ENCODE data around the gene DVL1. TPM values are rescaled to one million over a fixed set of nuclear protein-coding genes. Genes with fewer than 3 reads are reported as not detected.

Gene DVL1
- total RNA-seq = 10 to 100 TPM; 37.2 to 39.2 TPM

GRCh38 chr1:1349256-1350012 lies at the start of gene DVL1:
TSS of gene DVL1 (minus strand) at chr1:1349418. CDS start at chr1:1349065, 353 bp downstream.
- ChIA-PET CTCF (interaction anchor here (0.9 kb wide), 1 partner anchor 58 kb away, joined by 3 read pairs; no protein-coding TSS in a partner anchor), POLR2A (interaction anchor here (1.5 kb wide), 1 partner anchor 23 kb away, joined by 5 read pairs; no protein-coding TSS in a partner anchor)
- DNase-seq = peak; percentile 75

GRCh38 chr1:1398677-1399186 lies 49.5 kb upstream of the DVL1 start:
- Mint-ChIP-seq H3K36me3 (ENCODE audit: low read depth) (peaks cover 65% of the 10 kb centered on the region), H3K9me3 (no peaks in the 10 kb centered on the region), H3K27me3 (no peaks in the 10 kb centered on the region), H3K4me1 (ENCODE audit: low read depth) (peaks cover 49% of the 10 kb centered on the region), H3K27ac (peak overlapping the region; percentile 90), H3K4me3 (peak overlapping the region; percentile 93)
- intact Hi-C loops (cut with micrococcal nuclease) = no loop called here
- ATAC-seq (no peak), DNase-seq (peak; percentile 19)
- POLR2A ChIA-PET = interaction anchor here (0.6 to 4.9 kb wide), 12 partner anchors 9 to 129 kb away, joined by 3 to 48 read pairs (median 4); partner anchors contain the start of genes AURKAIP1, MRPL20 and VWA1
- CTCF ChIA-PET = interaction anchor here (0.6 to 2.2 kb wide), 10 partner anchors 9 to 385 kb away, joined by 3 to 12 read pairs (median 6); partner anchors contain the start of genes AURKAIP1 and ISG15
- no peak for TF ChIP-seq CTCF (IDR thresholded peaks at IDR 0.05)

More at GRCh38 chr1:1349256-1350012, at the start of gene DVL1:
- Mint-ChIP-seq H3K27ac (peak within 1 kb of the TSS; percentile 25), H3K36me3 (ENCODE audit: low read depth) (no peaks in the 10 kb centered on the region), H3K9me3 (no peaks in the 10 kb centered on the region), H3K27me3 (peaks cover 12% of the 10 kb centered on the region), H3K4me1 (ENCODE audit: low read depth) (peaks cover 34% of the 10 kb centered on the region), H3K4me3 (peak within 1 kb of the TSS; percentile 78)
- peak; percentile 27 for TF ChIP-seq CTCF (IDR thresholded peaks at IDR 0.05)
- intact Hi-C loops (cut with micrococcal nuclease) = no loop called here
- ATAC-seq = peak; percentile 80

GRCh38 chr1:1397839-1398523 lies 48.8 kb upstream of the DVL1 start:
- Mint-ChIP-seq H3K9me3 (no peaks in the 10 kb centered on the region), H3K4me3 (peak overlapping the region; percentile 93), H3K4me1 (ENCODE audit: low read depth) (peaks cover 51% of the 10 kb centered on the region), H3K27me3 (no peaks in the 10 kb centered on the region), H3K27ac (peak overlapping the region; percentile 90), H3K36me3 (ENCODE audit: low read depth) (peaks cover 67% of the 10 kb centered on the region)
- ATAC-seq (no peak), DNase-seq (peak; percentile 30)
- intact Hi-C loops (cut with micrococcal nuclease) = no loop called here
- TF ChIP-seq CTCF (IDR thresholded peaks at IDR 0.05) = no peak
- ChIA-PET CTCF (interaction anchor here (1.4 to 2.2 kb wide), 3 partner anchors 10 to 26 kb away, joined by 4 to 10 read pairs (median 9); no protein-coding TSS in a partner anchor), POLR2A (interaction anchor here (0.7 to 4.9 kb wide), 6 partner anchors 9 to 207 kb away, joined by 3 to 48 read pairs (median 14); partner anchors contain the start of genes AURKAIP1 and MRPL20)

DNA sequence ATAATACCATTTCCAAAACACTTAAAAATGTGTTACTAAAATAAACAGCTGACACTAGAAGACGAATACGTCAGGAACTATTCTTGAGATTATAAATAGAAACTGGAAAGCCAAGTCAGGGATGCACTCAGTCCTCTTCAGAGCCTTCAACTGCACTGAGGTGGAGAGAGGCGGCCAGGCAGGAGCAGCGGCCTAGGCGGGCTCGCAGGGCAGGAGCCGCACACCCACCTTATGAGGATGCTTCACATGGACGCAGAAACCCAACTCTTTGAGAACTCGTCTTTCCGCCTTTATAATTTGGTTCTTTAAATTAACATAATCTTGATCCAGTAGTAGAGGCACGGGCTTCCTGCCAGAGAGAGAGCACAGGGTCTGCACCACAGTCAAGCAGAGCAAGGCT lies 45.9 kb upstream of the DVL1 start:
- no peak for TF ChIP-seq CTCF (IDR thresholded peaks at IDR 0.05)
- no peak for ATAC-seq
- H3K27ac Mint-ChIP-seq = peak overlapping the region; percentile 34
- intact Hi-C loops (cut with micrococcal nuclease) = no loop called here
- peaks cover 28% of the 10 kb centered on the region for H3K4me1 Mint-ChIP-seq (ENCODE audit: low read depth)
- ChIA-PET CTCF (no interaction called here), POLR2A (interaction anchor here (1.3 kb wide), 1 partner anchor 14 kb away, joined by 3 read pairs; no protein-coding TSS in a partner anchor)
- no peaks in the 10 kb centered on the region for H3K27me3 Mint-ChIP-seq
- no peaks in the 10 kb centered on the region for H3K9me3 Mint-ChIP-seq
- H3K36me3 Mint-ChIP-seq (ENCODE audit: low read depth) = peaks cover 66% of the 10 kb centered on the region
- no peak overlapping the region for H3K4me3 Mint-ChIP-seq
- no peak for DNase-seq
